Adipocyte (in vitro differentiated cells): ENCODE results near the gene TBX4.

Source experiments
- DNase-seq: peaks from one replicate; pipeline ENCODE4 v3.0.0-alpha.2; 2015; ENCODE audit warnings: low read depth
- H3K27me3 ChIP-seq: replicated peaks from 2 replicates; pipeline ENCODE4 v1.7.0; 2013; ENCODE audit warnings: mild to moderate bottlenecking, low read length, moderate library complexity; ENCODE audit not compliant: control insufficient read depth, insufficient read depth
- H3K36me3 ChIP-seq: 2 replicates; pipeline ENCODE4 v1.7.0; 2013; ENCODE audit warnings: low read length, mild to moderate bottlenecking, moderate library complexity; ENCODE audit not compliant: control insufficient read depth, insufficient read depth, severe bottlenecking
- H3K4me1 ChIP-seq: 2 replicates; pipeline ENCODE4 v1.7.0; 2013; ENCODE audit warnings: mild to moderate bottlenecking, low read length, moderate library complexity; ENCODE audit not compliant: control insufficient read depth, insufficient read depth
- H3K4me3 ChIP-seq: 2 replicates; pipeline ENCODE4 v1.7.0; 2013; ENCODE audit warnings: mild to moderate bottlenecking, low read length, moderate library complexity
- H3K9ac ChIP-seq: 2 replicates; pipeline ENCODE4 v1.7.0; 2013; ENCODE audit warnings: mild to moderate bottlenecking, low read length, moderate library complexity
- H3K9me3 ChIP-seq: 2 replicates; pipeline ENCODE4 v1.7.0; 2013; ENCODE audit warnings: mild to moderate bottlenecking, low read length, moderate library complexity; ENCODE audit not compliant: control insufficient read depth

The TBX4 gene

GRCh38 chr17:61485067-61485775 is 33.0 kb downstream of the TBX4 start:
- Histone ChIP-seq H3K27me3 (peaks cover 16% of the 10 kb centered on the region), H3K9me3 (no peaks in the 10 kb centered on the region), H3K4me1 (no peaks in the 10 kb centered on the region), H3K36me3 (no peaks in the 10 kb centered on the region), H3K4me3 (no peak overlapping the region), H3K9ac (no peak overlapping the region)
- DNase-seq, result no peak

DNA sequence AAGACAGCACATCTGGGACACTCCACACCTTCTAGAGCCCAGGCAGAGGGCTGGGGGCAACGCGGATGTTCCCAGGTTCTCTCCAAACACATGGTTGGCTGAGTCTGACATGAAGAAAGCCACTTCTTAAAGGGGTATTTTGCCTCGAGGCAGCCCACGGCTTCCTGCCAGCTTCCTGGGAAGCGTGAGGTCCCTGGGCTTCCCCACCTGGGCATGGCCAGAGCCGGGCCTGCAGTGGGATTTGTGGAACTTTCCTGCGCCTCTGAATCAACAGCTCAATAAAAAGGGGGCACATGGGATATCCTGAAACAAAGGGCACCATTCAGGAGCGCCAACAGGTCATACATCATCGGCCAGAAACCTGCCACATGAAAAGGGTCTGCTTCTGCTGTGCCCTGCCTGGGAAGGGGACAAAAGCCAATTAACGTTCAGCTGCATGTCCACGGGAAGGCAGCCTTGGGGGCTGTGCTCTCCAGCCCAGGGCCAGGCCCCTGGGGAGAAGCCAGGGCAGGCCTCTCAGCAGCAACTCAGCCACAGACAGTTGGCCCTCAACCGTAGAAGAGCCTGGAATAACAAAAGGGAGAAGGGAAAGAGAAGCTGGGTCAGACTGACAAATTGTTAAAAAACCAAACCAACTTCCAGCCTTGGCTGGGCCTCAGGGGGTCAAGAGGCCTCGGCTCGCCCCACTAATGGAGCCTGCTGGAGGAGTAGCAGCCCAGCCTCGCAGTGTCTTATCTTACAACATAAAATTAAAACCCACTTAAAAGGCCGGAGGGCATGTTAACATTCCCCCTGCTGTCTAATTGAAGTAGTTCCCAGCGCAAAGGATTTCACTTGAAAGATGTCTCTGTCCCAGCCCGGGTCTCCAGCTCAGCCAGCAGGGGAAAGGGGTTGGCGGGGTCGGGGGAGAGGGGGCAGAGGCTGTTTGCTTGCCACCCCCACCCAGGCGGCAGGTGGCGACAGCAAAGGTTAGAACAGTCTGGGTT is 34.2 kb downstream of the TBX4 start:
- H3K4me1 ChIP-seq, result peaks cover 7% of the 10 kb centered on the region
- DNase-seq, result no peak
- H3K9me3 ChIP-seq, result no peaks in the 10 kb centered on the region

DNA sequence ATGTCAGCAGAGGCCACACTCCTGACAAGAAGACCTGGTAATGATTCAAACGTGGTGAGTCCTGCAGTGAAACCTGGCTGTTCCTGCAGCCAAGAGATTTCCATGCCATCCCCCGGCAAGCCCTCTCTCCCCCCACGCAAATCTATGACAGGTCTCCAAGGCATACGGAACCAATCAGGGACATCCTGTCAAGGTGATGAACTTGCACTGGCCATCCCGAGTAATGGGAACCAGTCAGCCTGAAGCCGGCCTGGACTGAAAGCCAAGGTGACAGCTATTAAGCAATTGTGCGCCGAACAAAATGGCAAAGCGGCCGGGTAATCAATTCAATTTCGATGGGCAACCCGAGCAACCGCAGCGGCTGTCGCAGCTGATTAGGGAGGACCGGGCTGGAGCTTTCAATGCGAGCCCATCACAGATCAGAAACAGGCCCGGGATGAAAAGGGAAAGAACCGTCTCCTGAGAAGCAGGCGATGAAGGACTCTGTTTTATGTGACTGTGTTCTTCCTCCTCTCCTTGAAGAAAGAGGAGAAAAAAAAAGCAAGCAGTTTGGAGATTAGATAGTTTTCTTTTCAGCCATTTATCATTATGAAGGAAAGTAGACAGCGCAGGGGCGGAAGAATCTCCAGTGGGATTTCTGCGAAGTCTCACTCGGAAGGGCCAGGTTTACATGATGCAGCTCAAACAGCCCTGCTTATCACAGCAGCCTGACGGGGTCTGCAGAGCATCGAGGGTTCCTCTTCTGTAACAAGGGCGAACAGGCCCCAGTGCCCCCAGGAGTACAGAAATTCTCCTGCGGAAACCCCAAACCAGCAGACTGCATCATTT is 35.2 kb downstream of the TBX4 start:
- Histone ChIP-seq H3K9ac (no peak overlapping the region), H3K9me3 (no peaks in the 10 kb centered on the region), H3K4me3 (no peak overlapping the region), H3K27me3 (peaks cover 16% of the 10 kb centered on the region), H3K36me3 (no peaks in the 10 kb centered on the region), H3K4me1 (peaks cover 7% of the 10 kb centered on the region)
- DNase-seq, result no peak

More for the DNA sequence above, 34.2 kb downstream of the TBX4 start:
- H3K4me3 ChIP-seq, result no peak overlapping the region
- no peaks in the 10 kb centered on the region for H3K36me3 ChIP-seq
- peaks cover 16% of the 10 kb centered on the region for H3K27me3 ChIP-seq
- no peak overlapping the region for H3K9ac ChIP-seq

- Histone ChIP-seq H3K36me3 (no peaks in the 10 kb centered on the region), H3K4me1 (peaks cover 7% of the 10 kb centered on the region)
- no peak for DNase-seq
Measured at GRCh38 chr17:61487989-61488595, 35.9 kb downstream of the TBX4 start.

DNA sequence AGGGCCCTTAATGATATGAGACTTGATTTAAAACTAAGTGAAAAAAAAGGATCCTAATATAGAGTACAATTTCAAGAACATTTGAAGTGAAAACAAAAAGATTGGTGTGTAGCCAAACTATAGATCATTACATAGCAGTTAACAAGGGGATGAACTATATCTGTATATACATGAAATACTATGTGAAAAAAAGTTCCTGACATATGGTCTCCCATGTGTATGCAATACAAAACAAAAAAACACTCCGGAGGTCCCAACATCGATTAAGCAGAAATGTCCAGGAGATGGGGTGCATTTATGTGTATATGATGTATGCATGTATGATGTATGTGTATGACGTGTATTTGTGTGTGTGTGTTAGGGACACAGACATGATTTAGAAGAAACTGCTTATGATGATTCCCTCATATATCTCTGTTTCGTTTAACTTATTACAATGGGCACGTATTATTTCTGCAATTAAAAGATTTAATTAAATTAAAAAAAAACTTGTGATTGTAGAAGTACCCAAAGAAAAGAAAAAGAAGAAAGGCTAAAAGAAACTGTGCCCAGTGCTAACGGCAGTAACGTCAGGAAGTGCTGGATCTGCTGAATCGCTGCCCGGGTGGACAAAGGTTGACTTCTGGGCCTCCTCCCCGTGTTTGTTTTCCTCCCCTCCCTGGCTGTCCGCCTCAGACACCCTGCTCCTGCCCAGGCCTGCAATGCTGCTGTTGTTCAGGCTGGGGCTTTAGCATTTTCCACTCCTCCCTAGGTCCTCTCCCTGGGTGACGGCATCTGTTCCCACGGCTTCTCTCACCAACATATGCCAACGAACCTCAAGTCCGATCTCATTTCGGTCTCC is 36.9 kb downstream of the TBX4 start:
- DNase-seq, result no peak
- Histone ChIP-seq H3K9me3 (no peaks in the 10 kb centered on the region), H3K9ac (no peak overlapping the region), H3K36me3 (no peaks in the 10 kb centered on the region), H3K4me3 (no peak overlapping the region), H3K4me1 (peaks cover 7% of the 10 kb centered on the region), H3K27me3 (peaks cover 20% of the 10 kb centered on the region)

More at GRCh38 chr17:61487989-61488595, 35.9 kb downstream of the TBX4 start:
- H3K27me3 ChIP-seq, result peaks cover 20% of the 10 kb centered on the region
- H3K9ac ChIP-seq, result no peak overlapping the region
- no peaks in the 10 kb centered on the region for H3K9me3 ChIP-seq
- no peak overlapping the region for H3K4me3 ChIP-seq

DNA sequence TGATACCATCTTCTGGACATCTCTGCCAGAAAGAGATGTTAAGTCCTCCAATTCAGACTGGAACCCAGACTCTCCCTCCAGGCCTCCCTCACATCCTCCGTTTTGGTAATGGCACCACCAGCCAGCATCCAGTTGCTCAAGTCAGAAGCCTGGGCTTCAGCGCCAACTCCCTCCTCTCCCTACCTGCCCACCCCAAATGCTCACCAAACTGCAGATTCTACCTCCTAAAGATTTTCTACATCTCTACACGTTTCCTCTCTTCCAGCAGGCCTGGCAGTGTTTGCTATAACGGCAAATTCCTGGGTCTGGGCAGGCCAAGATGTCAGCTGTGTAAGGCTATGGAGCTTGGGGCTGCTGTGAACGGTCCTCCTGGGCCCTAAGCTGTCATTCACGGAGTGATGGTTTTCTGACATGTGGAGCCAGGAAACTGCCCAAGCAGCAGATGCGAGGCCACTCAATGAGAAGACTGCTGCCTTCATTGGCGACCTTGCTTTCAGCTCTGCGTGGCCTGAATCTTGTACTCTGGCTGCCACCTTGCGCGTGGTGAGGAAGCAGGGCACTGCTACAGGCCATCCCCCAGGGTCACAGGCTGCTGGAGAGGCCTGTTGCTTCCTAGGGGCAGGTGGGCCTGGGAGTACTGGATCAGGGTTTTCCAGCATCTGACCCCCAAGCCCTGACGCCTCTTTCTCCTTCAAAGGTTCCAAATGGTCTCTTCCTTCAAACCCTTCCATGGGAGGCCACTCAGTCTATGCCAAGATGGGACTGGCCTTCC is 37.7 kb downstream of the TBX4 start:
- H3K4me3 ChIP-seq, result no peak overlapping the region
- no peak for DNase-seq
- H3K9me3 ChIP-seq, result no peaks in the 10 kb centered on the region
- peaks cover 7% of the 10 kb centered on the region for H3K4me1 ChIP-seq
- H3K9ac ChIP-seq, result no peak overlapping the region
- no peaks in the 10 kb centered on the region for H3K36me3 ChIP-seq
- peaks cover 20% of the 10 kb centered on the region for H3K27me3 ChIP-seq

DNA sequence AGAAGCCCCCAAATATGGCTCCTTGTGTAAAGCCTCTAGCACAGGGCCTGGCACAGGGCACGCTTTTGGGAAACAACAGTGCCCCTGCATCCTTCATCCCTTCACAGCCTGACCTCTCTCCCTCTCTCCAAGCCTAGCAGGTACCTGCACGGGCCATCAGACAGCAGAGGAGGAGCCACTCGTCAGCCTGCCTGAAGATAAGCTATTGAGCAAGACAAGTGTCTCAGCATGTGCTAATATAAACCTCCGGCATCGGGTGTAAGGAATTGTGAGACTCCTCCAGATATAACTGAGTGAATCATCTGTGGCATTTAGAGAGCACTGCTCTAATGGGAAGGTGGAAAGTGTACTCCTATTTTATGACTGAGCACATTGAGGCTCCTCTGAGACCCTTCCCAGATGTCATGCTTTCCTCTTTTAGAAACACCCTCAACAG is 38.3 kb downstream of the TBX4 start:
- peaks cover 13% of the 10 kb centered on the region for H3K27me3 ChIP-seq
- no peaks in the 10 kb centered on the region for H3K9me3 ChIP-seq
- peaks cover 7% of the 10 kb centered on the region for H3K4me1 ChIP-seq
- no peak overlapping the region for H3K9ac ChIP-seq
- peak; percentile 78 for DNase-seq
- no peak overlapping the region for H3K4me3 ChIP-seq
- no peaks in the 10 kb centered on the region for H3K36me3 ChIP-seq

GRCh38 chr17:61491981-61492380 is 39.8 kb downstream of the TBX4 start:
- Histone ChIP-seq H3K4me3 (no peak overlapping the region), H3K27me3 (peaks cover 12% of the 10 kb centered on the region), H3K36me3 (no peaks in the 10 kb centered on the region), H3K4me1 (peaks cover 7% of the 10 kb centered on the region), H3K9ac (no peak overlapping the region), H3K9me3 (no peaks in the 10 kb centered on the region)
- no peak for DNase-seq

DNA sequence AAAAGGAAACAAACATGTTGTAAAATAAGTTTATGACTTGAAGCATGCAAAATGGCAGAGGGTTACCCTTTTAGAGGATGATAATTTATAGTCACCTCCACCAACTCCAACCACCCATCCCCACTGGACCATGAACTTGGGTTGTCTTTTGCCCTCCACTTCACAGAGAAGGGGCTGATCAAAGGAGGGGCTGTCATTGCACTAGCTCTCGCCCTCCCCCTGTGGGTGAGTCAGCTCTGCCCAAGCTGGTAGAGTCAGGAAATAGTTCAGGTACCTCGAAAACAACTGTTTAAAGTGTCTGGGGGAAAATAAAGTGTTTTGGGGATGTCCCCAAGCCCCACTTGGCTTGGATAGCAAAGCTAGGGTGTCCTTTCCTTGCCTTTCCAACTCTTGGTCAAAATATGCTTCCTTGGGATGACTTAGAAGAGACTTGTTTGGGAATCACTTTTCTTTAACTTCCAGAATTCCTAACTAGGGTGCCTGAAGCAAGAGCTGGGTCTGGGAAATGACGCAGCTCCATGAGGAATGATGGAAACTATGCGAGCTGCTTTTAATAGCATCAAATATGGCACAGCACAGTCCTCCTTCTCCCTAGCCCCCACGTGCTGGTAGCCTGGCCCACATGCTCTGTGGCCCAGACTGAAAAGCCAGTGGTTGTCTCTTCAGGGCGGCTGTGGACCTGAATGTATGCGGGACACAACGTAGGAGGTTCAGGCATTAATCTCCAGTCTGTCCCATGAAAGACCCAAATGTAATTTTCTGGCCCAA is 40.7 kb downstream of the TBX4 start:
- H3K9ac ChIP-seq, result no peak overlapping the region
- DNase-seq, result peak; percentile 78
- H3K4me1 ChIP-seq, result peaks cover 7% of the 10 kb centered on the region
- no peaks in the 10 kb centered on the region for H3K36me3 ChIP-seq
- no peaks in the 10 kb centered on the region for H3K9me3 ChIP-seq
- H3K4me3 ChIP-seq, result no peak overlapping the region
- H3K27me3 ChIP-seq, result peaks cover 4% of the 10 kb centered on the region
